Spleen (tissue), 11 donors: ENCODE results near the gene TTC28. TPM values are rescaled to one million over a fixed set of nuclear protein-coding genes. Genes with fewer than 3 reads are reported as not detected.

Experiments used
- DNase-seq: peaks from one replicate; pipeline ENCODE4 v3.0.0-alpha.2; 2020
- H3K27ac ChIP-seq, 8 donors: fragments of 200-600 bp; sonication (generic) in 7 of 8; 1 replicate in 4 of 8; 2 replicates in 4 of 8; pipeline versions ENCODE4 v1.5.0 to v1.8.0; 2016 to 2021; ENCODE audit warnings: inconsistent platforms in 4 of 8, mild to moderate bottlenecking in 4 of 8, moderate library complexity in 1 of 8
- H3K27me3 ChIP-seq, 7 donors: fragments of 200-600 bp; sonication (generic) in 6 of 7; replicated peaks in 1 of 7; 1 replicate in 4 of 7; 2 replicates in 3 of 7; pipeline versions ENCODE4 v1.5.0 to v1.8.0; 2016 to 2021; ENCODE audit warnings: inconsistent platforms in 3 of 7, mild to moderate bottlenecking in 1 of 7
- H3K36me3 ChIP-seq, 6 donors: fragments of 200-600 bp; sonication (generic) in 5 of 6; 1 replicate in 4 of 6; 2 replicates in 2 of 6; pipeline versions ENCODE4 v1.5.0 to v1.8.0; 2016 to 2021; ENCODE audit warnings: inconsistent platforms in 2 of 6
- H3K4me1 ChIP-seq, 6 donors: fragments of 200-600 bp; sonication (generic) in 5 of 6; 1 replicate in 3 of 6; 2 replicates in 3 of 6; pipeline versions ENCODE4 v1.5.0 to v1.8.0; 2016 to 2021; ENCODE audit warnings: inconsistent platforms in 3 of 6
- H3K4me3 ChIP-seq, 8 donors: fragments of 200-600 bp; sonication (generic) in 7 of 8; 1 replicate in 4 of 8; 2 replicates in 4 of 8; pipeline versions ENCODE4 v1.5.0 to v1.8.0; 2016 to 2021; ENCODE audit warnings: inconsistent platforms in 4 of 8, mild to moderate bottlenecking in 4 of 8, moderate library complexity in 2 of 8
- H3K9me3 ChIP-seq, 8 donors: fragments of 200-600 bp; sonication (generic) in 7 of 8; 1 replicate in 4 of 8; 2 replicates in 4 of 8; pipeline versions ENCODE4 v1.5.0 to v1.8.0; 2016 to 2021; ENCODE audit warnings: inconsistent platforms in 4 of 8
- POLR2A ChIP-seq, 3 donors: fragments of 450-650 bp; IDR thresholded peaks; one replicate each; pipeline ENCODE4 v1.5.1; 2017; ENCODE audit warnings: antibody characterized with exemption in 3 of 3, mild to moderate bottlenecking in 1 of 3
- POLR2AphosphoS5 ChIP-seq, 3 donors: sonication (generic); formaldehyde crosslinking; IDR thresholded peaks; one replicate each; pipeline ENCODE4 v1.5.1; 2017; ENCODE audit warnings: antibody characterized with exemption in 3 of 3
- WGBS, 5 donors: extraction: QIAGEN DNeasy Blood & Tissue Kit in 3 of 5; methylation state at CpG; one replicate each; pipeline versions ENCODE4 v1.1.5 to v1.1.7; 2013 to 2018; 5-methylcytosine and 5-hydroxymethylcytosine counted together
- intact Hi-C: fragments of 100-400 bp; cut with DNase I; formaldehyde crosslinking; loops from one replicate; pipeline ENCODE4 v1.15.0; 2023; ENCODE audit warnings: low total_unique reads
- polyA plus RNA-seq, 3 donors: library from polyadenylated mRNA; stranded (reverse); fragments of 200-250 nt; gene quantifications; one replicate each; pipeline ENCODE4 v1.2.1, GENCODE V29; 2013
- total RNA-seq, 7 donors: library from RNA; depleted of rRNA in 3 of 7; stranded (reverse); fragments of >200 nt in 3 of 7; fragmentation: NEBNext Ultra II Directional in 4 of 7; extraction: Animal tissue kit (Norgen Biotek cat#: 25700) in 4 of 7; gene quantifications; one replicate each; pipeline versions ENCODE4 v1.1.0 to v1.2.1, GENCODE V29; 2016 to 2021
- TF ChIP-seq, protein P1 (sequence below), 11 experiments: fragments of 200-600 bp in 7 of 11; fragments of 450-650 bp in 4 of 11; sonication (generic) in 4 of 11; IDR thresholded peaks in 8 of 11; conservative IDR thresholded peaks in 3 of 11; 1 replicate in 7 of 11; 2 replicates in 4 of 11; pipeline versions ENCODE4 v1.4.0 to v1.8.0; 2016 to 2021; ENCODE audit warnings: antibody characterized with exemption in 11 of 11, inconsistent platforms in 4 of 11, mild to moderate bottlenecking in 1 of 11
- donor health status: healthy with polysubstance abuse.
- donor health status: DM: no; HTN: no; CAD: no; lungs with moderate emphysema.
- donor health status: DM: no; HTN: no; CAD: no.
- donor health status: Bipolar disorder and iron deficiency.
- donor health status: healthy.
- donor health status: DM: no; HTN: no; CAD: no.
- donor health status: DM: yes; HTN: yes; CAD: no.

The TTC28 gene
- total and polyA plus RNA-seq, 10 donors = 0.62 to 69.0 (median 33.5) TPM

DNA sequence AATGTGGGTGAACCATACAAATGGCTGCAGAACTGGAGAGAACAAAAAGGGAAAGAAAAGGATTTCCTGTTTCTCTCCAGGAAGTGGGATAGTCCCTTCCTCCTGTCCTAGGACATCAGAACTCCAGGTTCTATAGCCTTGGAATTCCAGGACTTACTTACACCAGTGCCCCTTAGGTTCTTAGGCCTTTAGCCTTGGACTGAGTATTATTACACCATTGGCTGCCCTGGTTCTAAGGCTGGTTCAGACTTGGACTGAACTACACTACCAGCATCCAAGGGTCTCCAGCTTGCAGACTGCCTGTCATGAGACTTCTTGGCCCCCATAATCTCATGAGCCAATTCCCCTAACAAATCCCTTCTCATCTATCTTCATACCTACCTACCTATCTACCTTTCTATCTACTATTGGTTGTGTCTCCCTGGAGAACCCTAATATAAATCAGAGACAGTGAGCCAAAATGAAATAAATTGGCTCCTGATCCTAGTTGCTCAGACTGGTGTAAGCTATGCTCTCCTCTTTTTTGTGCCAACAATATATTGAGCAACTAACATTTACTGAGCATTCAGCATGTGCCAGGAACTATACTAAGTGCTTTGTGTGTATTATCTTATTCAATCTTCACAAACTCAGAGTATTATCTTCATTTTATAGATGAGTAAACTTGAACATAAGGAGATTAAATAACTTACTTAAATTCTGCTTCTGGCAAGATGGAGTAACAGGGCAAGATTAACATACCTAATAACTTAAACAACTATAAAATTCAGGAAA, 303.7 kb downstream of the TTC28 start:
- Histone ChIP-seq H3K4me1 (peaks cover 0 to 23% (median 3%) of the 10 kb centered on the region in 6 donors), H3K27ac (no peak overlapping the region), H3K36me3 (no peaks in the 10 kb centered on the region), H3K27me3 (no peaks in the 10 kb centered on the region), H3K9me3 (no peaks in the 10 kb centered on the region), H3K4me3 (no peak overlapping the region)
- DNase-seq = no peak
- TF ChIP-seq POLR2A (IDR thresholded peaks at IDR 0.05) = no peak
- no peak for TF ChIP-seq POLR2AphosphoS5 (IDR thresholded peaks at IDR 0.05)
- TF ChIP-seq, protein P1, sequence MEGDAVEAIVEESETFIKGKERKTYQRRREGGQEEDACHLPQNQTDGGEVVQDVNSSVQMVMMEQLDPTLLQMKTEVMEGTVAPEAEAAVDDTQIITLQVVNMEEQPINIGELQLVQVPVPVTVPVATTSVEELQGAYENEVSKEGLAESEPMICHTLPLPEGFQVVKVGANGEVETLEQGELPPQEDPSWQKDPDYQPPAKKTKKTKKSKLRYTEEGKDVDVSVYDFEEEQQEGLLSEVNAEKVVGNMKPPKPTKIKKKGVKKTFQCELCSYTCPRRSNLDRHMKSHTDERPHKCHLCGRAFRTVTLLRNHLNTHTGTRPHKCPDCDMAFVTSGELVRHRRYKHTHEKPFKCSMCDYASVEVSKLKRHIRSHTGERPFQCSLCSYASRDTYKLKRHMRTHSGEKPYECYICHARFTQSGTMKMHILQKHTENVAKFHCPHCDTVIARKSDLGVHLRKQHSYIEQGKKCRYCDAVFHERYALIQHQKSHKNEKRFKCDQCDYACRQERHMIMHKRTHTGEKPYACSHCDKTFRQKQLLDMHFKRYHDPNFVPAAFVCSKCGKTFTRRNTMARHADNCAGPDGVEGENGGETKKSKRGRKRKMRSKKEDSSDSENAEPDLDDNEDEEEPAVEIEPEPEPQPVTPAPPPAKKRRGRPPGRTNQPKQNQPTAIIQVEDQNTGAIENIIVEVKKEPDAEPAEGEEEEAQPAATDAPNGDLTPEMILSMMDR (IDR thresholded peaks at IDR 0.05 in 8 of 11, conservative IDR thresholded peaks at IDR 0.05 in 3 of 11) = no peak
- intact Hi-C loops = no loop called here

DNA sequence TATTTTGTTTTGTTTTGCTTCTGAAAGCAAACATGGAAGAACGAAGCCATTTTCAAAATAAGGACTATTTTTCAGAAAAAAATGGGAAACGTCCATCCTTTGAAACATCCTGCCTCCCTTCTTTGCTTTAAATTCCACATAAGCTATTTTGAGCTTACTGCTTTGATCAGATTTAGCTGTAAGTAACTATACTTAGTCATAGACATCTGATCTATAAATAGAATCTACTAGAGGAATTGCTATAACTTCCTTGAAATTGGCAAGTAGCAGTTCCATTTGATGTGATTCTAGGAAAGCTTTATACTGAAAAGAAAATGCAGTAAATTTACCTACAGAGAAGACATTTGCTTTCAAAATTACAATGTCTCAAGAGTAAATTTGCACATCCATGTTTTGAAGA, 305.8 kb downstream of the TTC28 start:
- H3K4me3 ChIP-seq = no peak overlapping the region

DNA sequence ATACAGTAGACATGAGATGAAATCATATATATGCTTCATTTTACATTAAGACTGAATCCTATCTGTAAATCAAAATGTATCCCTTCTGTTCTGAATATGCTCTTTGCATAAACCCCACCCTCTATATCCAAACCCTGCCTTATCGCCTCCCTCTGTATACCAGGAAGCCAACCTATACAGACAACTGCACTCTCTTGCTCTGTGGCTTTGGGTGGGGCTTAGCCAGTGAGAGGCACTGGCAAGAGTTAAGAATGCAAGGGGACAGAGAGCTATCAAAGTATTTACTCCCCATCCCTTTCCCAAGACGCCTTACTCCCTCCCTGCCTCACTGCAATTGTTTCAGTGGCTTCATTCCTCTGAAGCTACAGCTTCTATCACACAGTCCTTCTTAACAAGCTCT, 309.8 kb downstream of the TTC28 start:
- 55 to 70% (median 58%) methylated on average over 2 of the region's 2 CpGs for WGBS, 5 donors
- no peak for DNase-seq
- intact Hi-C loops = no loop called here

More for the DNA sequence above, 305.8 kb downstream of the TTC28 start:
- no peak for TF ChIP-seq POLR2A (IDR thresholded peaks at IDR 0.05)
- no peak for TF ChIP-seq POLR2AphosphoS5 (IDR thresholded peaks at IDR 0.05)
- TF ChIP-seq, protein P1 (IDR thresholded peaks at IDR 0.05 in 8 of 11, conservative IDR thresholded peaks at IDR 0.05 in 3 of 11) = no peak
- Histone ChIP-seq H3K27me3 (no peaks in the 10 kb centered on the region), H3K36me3 (no peaks in the 10 kb centered on the region), H3K9me3 (peaks cover 0 to 5% (median 0%) of the 10 kb centered on the region in 8 donors), H3K4me1 (peaks cover 0 to 19% (median 3%) of the 10 kb centered on the region in 6 donors), H3K27ac (no peak overlapping the region)
- no peak for DNase-seq
- 27 to 50% (median 46%) methylated on average over 2 of the region's 2 CpGs for WGBS, 5 donors
- intact Hi-C loops = no loop called here

DNA sequence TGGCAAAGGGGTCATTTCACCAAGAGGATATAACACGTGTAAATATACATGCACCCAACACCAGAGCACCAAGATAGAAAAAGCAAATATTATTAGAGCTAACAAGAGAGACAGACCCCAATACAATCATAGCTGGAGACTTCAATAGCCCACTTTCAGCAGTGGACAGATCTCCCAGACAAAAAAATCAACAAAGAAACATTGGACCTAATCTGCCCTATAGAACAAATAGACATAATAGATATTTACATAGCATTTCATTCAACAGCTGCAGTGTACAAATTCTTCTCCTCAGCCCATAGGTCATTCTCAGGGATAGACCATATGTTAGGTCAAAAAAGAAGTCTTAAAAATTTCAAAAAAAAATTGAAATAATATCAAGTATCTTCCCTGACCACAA, 312.8 kb downstream of the TTC28 start:
- Histone ChIP-seq H3K27ac (no peak overlapping the region), H3K9me3 (peaks cover 0 to 35% (median 19%) of the 10 kb centered on the region in 8 donors), H3K4me3 (no peak overlapping the region), H3K27me3 (no peaks in the 10 kb centered on the region), H3K36me3 (no peaks in the 10 kb centered on the region), H3K4me1 (no peaks in the 10 kb centered on the region)
- TF ChIP-seq, protein P1 (IDR thresholded peaks at IDR 0.05 in 8 of 11, conservative IDR thresholded peaks at IDR 0.05 in 3 of 11) = no peak
- TF ChIP-seq POLR2A (IDR thresholded peaks at IDR 0.05) = no peak
- TF ChIP-seq POLR2AphosphoS5 (IDR thresholded peaks at IDR 0.05) = no peak
- WGBS, 5 donors = 88 to 98% (median 94%) methylated on average over 1 of the region's 1 CpG
- DNase-seq = no peak
- intact Hi-C loops = no loop called here

More for the DNA sequence above, 309.8 kb downstream of the TTC28 start:
- H3K36me3 ChIP-seq = no peaks in the 10 kb centered on the region
- H3K9me3 ChIP-seq = peaks cover 0 to 6% (median 0%) of the 10 kb centered on the region in 8 donors
- no peak for TF ChIP-seq POLR2A (IDR thresholded peaks at IDR 0.05)
- TF ChIP-seq, protein P1 (IDR thresholded peaks at IDR 0.05 in 8 of 11, conservative IDR thresholded peaks at IDR 0.05 in 3 of 11) = no peak
- no peak for TF ChIP-seq POLR2AphosphoS5 (IDR thresholded peaks at IDR 0.05)
- no peaks in the 10 kb centered on the region for H3K27me3 ChIP-seq
- H3K4me1 ChIP-seq = peaks cover 0 to 16% (median 3%) of the 10 kb centered on the region in 6 donors
- no peak overlapping the region for H3K27ac ChIP-seq
- H3K4me3 ChIP-seq = no peak overlapping the region
